Thymus (tissue), 11 donors: ENCODE measurements around the gene DCLK2. TPM values are rescaled to one million over a fixed set of nuclear protein-coding genes. Genes with fewer than 3 reads are reported as not detected.

Experiments
- DNase-seq, 9 donors: peaks; one replicate each; pipeline ENCODE4 v3.0.0-alpha.2; 2013; ENCODE audit warnings: low spot score in 9 of 9, low read depth in 6 of 9, missing footprints in 1 of 9
- H3K27ac ChIP-seq, 2 donors: one replicate each; pipeline ENCODE4 v1.5.1; 2013; ENCODE audit warnings: control low read depth in 1 of 2, low read depth in 1 of 2, low read length in 1 of 2, mild to moderate bottlenecking in 1 of 2, moderate library complexity in 1 of 2
- H3K27me3 ChIP-seq, 2 donors: one replicate each; pipeline ENCODE4 v1.5.1; 2013; ENCODE audit warnings: low read length in 1 of 2; ENCODE audit not compliant: control insufficient read depth in 2 of 2, insufficient read depth in 1 of 2
- H3K36me3 ChIP-seq, 2 donors: one replicate each; pipeline ENCODE4 v1.5.1; 2013; ENCODE audit warnings: low read length in 1 of 2, mild to moderate bottlenecking in 1 of 2, moderate library complexity in 1 of 2; ENCODE audit not compliant: control insufficient read depth in 2 of 2, insufficient read depth in 2 of 2
- H3K4me1 ChIP-seq, 2 donors: one replicate each; pipeline ENCODE4 v1.5.1; 2013; ENCODE audit warnings: low read length in 2 of 2; ENCODE audit not compliant: control insufficient read depth in 2 of 2, insufficient read depth in 2 of 2
- H3K4me3 ChIP-seq, 2 donors: one replicate each; pipeline ENCODE4 v1.5.1; 2013; ENCODE audit warnings: low read length in 2 of 2, control low read depth in 1 of 2, mild to moderate bottlenecking in 1 of 2
- H3K9me3 ChIP-seq, 2 donors: one replicate each; pipeline ENCODE4 v1.5.1; 2013; ENCODE audit warnings: low read length in 1 of 2, mild to moderate bottlenecking in 1 of 2; ENCODE audit not compliant: control insufficient read depth in 2 of 2, insufficient read depth in 1 of 2
- WGBS: extraction: QIAGEN DNeasy Blood & Tissue Kit; methylation state at CpG from one replicate; pipeline ENCODE4 v1.1.7; 2013; 5-methylcytosine and 5-hydroxymethylcytosine counted together
- polyA plus RNA-seq: library from polyadenylated mRNA; stranded (reverse); fragments of 200-250 nt; gene quantifications from one replicate; pipeline ENCODE4 v1.2.3, GENCODE V29; 2013
- total RNA-seq: library from RNA; stranded (reverse); fragments of 120-200 nt; gene quantifications from one replicate; pipeline ENCODE4 v1.2.4, GENCODE V29; 2013
- donor health status: healthy.

DCLK2 gene
- total and polyA plus RNA-seq, 2 donors, result 0.78 to 1.1 TPM

- no peaks in the 10 kb centered on the region for H3K9me3 ChIP-seq
- DNase-seq, result no peak
- H3K4me1 ChIP-seq, result no peaks in the 10 kb centered on the region
- no peaks in the 10 kb centered on the region for H3K36me3 ChIP-seq
- no peaks in the 10 kb centered on the region for H3K27me3 ChIP-seq
- H3K4me3 ChIP-seq, result no peak overlapping the region
- H3K27ac ChIP-seq, result no peak overlapping the region
- WGBS, result 93% methylated on average over 9 of the region's 9 CpGs
Observed at GRCh38 chr4:150250293-150250997, 172.2 kb downstream of the DCLK2 start.

- no peaks in the 10 kb centered on the region for H3K9me3 ChIP-seq
- no peaks in the 10 kb centered on the region for H3K27me3 ChIP-seq
- no peak for DNase-seq
- H3K27ac ChIP-seq, result no peak overlapping the region
- H3K36me3 ChIP-seq, result no peaks in the 10 kb centered on the region
- 87% methylated on average over 4 of the region's 4 CpGs for WGBS
- H3K4me1 ChIP-seq, result no peaks in the 10 kb centered on the region
- no peak overlapping the region for H3K4me3 ChIP-seq
Observed at GRCh38 chr4:150250998-150251651, 172.9 kb downstream of the DCLK2 start.

- Histone ChIP-seq H3K27ac (no peak overlapping the region), H3K36me3 (no peaks in the 10 kb centered on the region), H3K9me3 (no peaks in the 10 kb centered on the region), H3K4me1 (no peaks in the 10 kb centered on the region), H3K4me3 (no peak overlapping the region), H3K27me3 (no peaks in the 10 kb centered on the region)
- 96% methylated on average over 7 of the region's 7 CpGs for WGBS
- DNase-seq, result no peak
Observed at GRCh38 chr4:150251752-150252190, 173.5 kb downstream of the DCLK2 start.

- no peak for DNase-seq
- H3K27me3 ChIP-seq, result no peaks in the 10 kb centered on the region
- no peaks in the 10 kb centered on the region for H3K9me3 ChIP-seq
- H3K4me1 ChIP-seq, result no peaks in the 10 kb centered on the region
- no peak overlapping the region for H3K4me3 ChIP-seq
- H3K36me3 ChIP-seq, result no peaks in the 10 kb centered on the region
- WGBS, result 96% methylated on average over 6 of the region's 6 CpGs
- no peak overlapping the region for H3K27ac ChIP-seq
Observed at GRCh38 chr4:150252306-150252705, 174.1 kb downstream of the DCLK2 start.

- H3K27ac ChIP-seq, result no peak overlapping the region
- H3K36me3 ChIP-seq, result no peaks in the 10 kb centered on the region
- DNase-seq, result no peak
- no peak overlapping the region for H3K4me3 ChIP-seq
- H3K4me1 ChIP-seq, result no peaks in the 10 kb centered on the region
- WGBS, result 99% methylated on average over 7 of the region's 7 CpGs
- H3K27me3 ChIP-seq, result no peaks in the 10 kb centered on the region
- no peaks in the 10 kb centered on the region for H3K9me3 ChIP-seq
Observed at GRCh38 chr4:150252741-150253140, 174.5 kb downstream of the DCLK2 start.

GRCh38 chr4:150253416-150253815 is 175.2 kb downstream of the DCLK2 start:
- Histone ChIP-seq H3K27me3 (no peaks in the 10 kb centered on the region), H3K4me3 (no peak overlapping the region), H3K36me3 (no peaks in the 10 kb centered on the region), H3K27ac (no peak overlapping the region), H3K9me3 (no peaks in the 10 kb centered on the region), H3K4me1 (no peaks in the 10 kb centered on the region)
- over 99% methylated on average over 11 of the region's 11 CpGs for WGBS
- DNase-seq, result no peak

- DNase-seq, result no peak
- Histone ChIP-seq H3K4me3 (no peak overlapping the region), H3K27ac (no peak overlapping the region), H3K27me3 (no peaks in the 10 kb centered on the region), H3K9me3 (no peaks in the 10 kb centered on the region), H3K36me3 (no peaks in the 10 kb centered on the region), H3K4me1 (no peaks in the 10 kb centered on the region)
- WGBS, result 81% methylated on average over 18 of the region's 18 CpGs
Observed at GRCh38 chr4:150253965-150254630, 175.9 kb downstream of the DCLK2 start.

GRCh38 chr4:150255610-150256224 is 177.5 kb downstream of the DCLK2 start:
- Histone ChIP-seq H3K9me3 (no peaks in the 10 kb centered on the region), H3K27ac (no peak overlapping the region), H3K4me3 (no peak overlapping the region), H3K4me1 (no peaks in the 10 kb centered on the region), H3K36me3 (no peaks in the 10 kb centered on the region), H3K27me3 (no peaks in the 10 kb centered on the region)
- WGBS, result 98% methylated on average over 16 of the region's 16 CpGs
- no peak for DNase-seq

- Histone ChIP-seq H3K4me3 (no peak overlapping the region), H3K36me3 (no peaks in the 10 kb centered on the region), H3K27ac (no peak overlapping the region), H3K27me3 (no peaks in the 10 kb centered on the region), H3K9me3 (no peaks in the 10 kb centered on the region), H3K4me1 (no peaks in the 10 kb centered on the region)
- 97% methylated on average over 23 of the region's 23 CpGs for whole genome bisulfite sequencing
- no peak for DNase-seq
Observed at GRCh38 chr4:150256225-150256620, 178.0 kb downstream of the DCLK2 start.
